H1 (cell line): ENCODE data around the gene SIDT1. TPM values are rescaled to one million over a fixed set of nuclear protein-coding genes. Genes with fewer than 3 reads are reported as not detected.

Experiments used
- JUND ChIP-seq: IDR thresholded peaks from 2 replicates; pipeline ENCODE4 v1.6.1; 2011; ENCODE audit warnings: mild to moderate bottlenecking, improper control_type of control experiment, low read length
- RAD21 ChIP-seq, 2 experiments: IDR thresholded peaks in 1 of 2; conservative IDR thresholded peaks in 1 of 2; 2 replicates each; pipeline ENCODE4 v1.6.1; 2011; ENCODE audit warnings: low read depth in 2 of 2, low read length in 2 of 2, improper control_type of control experiment in 1 of 2, inconsistent platforms in 1 of 2, mild to moderate bottlenecking in 1 of 2, moderate library complexity in 1 of 2
- RBBP5 ChIP-seq: IDR thresholded peaks from 2 replicates; pipeline ENCODE4 v1.7.1; 2012; ENCODE audit warnings: low read depth, mild to moderate bottlenecking, inconsistent platforms, low read length, moderate library complexity, borderline replicate concordance
- RFX5 ChIP-seq: IDR thresholded peaks from 2 replicates; pipeline ENCODE4 v1.6.1; 2011; ENCODE audit warnings: low read depth, low read length, improper control_type of control experiment, borderline replicate concordance
- RXRA ChIP-seq: IDR thresholded peaks from 2 replicates; pipeline ENCODE4 v1.6.1; 2011; ENCODE audit warnings: low read depth, mild to moderate bottlenecking, low read length, moderate library complexity; ENCODE audit not compliant: insufficient read depth
- YY1 ChIP-seq: IDR thresholded peaks from 2 replicates; pipeline ENCODE4 v1.6.1; 2011; ENCODE audit warnings: low read depth, mild to moderate bottlenecking, low read length
- ZNF274 ChIP-seq: IDR thresholded peaks from 2 replicates; pipeline ENCODE4 v1.7.0; 2012; ENCODE audit warnings: low read length, borderline replicate concordance; ENCODE audit errors: extremely low read depth
- polyA plus RNA-seq, 7 experiments: library from polyadenylated mRNA; depleted of rRNA in 3 of 7; stranded (reverse) in 5 of 7; unstranded in 2 of 7; fragments of >200 nt in 5 of 7; fragments of 200-250 nt in 2 of 7; gene quantifications; 1 replicate in 5 of 7; 2 replicates in 1 of 7; 4 replicates in 1 of 7; pipeline versions ENCODE4 v1.2.1 to v1.2.3, GENCODE V29; 2011 to 2013; ENCODE audit warnings: missing spikeins in 2 of 7, mixed read lengths in 2 of 7
- total RNA-seq: library from RNA; stranded (reverse); fragmentation: NEBNext Ultra II Directional; extraction: Animal tissue kit (Norgen Biotek cat#: 25700); gene quantifications from 2 replicates; pipeline ENCODE4 v1.2.1, GENCODE V29; 2021
- TF ChIP-seq, protein P1 (sequence below): IDR thresholded peaks from 2 replicates; pipeline ENCODE4 v1.6.1; 2011; ENCODE audit warnings: low read length, improper control_type of control experiment
- TF ChIP-seq, protein P2 (sequence below): IDR thresholded peaks from 2 replicates; pipeline ENCODE4 v1.6.1; 2012; ENCODE audit warnings: low read length, inconsistent platforms

The SIDT1 gene
- total and polyA plus RNA-seq, 2 of the 8 experiments (the other 6 are each of a cell fraction or from before 2014, with no cell fraction given): 0.06 TPM; not detected in 1

DNA sequence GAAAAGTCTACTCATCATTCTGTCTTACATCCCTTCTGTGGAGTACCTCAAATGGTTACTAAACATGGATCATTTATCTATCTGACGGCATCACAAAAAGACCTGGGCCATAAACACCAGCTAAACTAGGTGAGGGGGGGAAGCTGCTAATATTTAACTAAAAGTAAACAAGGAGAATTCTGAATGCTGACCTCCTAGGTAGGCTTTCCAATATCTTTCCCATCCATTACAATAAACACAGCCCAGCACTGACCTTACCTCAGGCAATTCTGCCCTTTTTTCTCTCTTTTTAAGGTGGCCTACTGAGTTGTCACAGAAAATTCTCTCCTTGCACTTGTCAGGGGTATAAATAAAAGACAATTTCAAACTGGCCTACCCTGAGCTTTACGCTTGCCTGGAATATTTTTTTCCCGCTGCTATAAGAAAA lies 131.0 kb downstream of the SIDT1 start (continued):
- TF ChIP-seq, protein P1, sequence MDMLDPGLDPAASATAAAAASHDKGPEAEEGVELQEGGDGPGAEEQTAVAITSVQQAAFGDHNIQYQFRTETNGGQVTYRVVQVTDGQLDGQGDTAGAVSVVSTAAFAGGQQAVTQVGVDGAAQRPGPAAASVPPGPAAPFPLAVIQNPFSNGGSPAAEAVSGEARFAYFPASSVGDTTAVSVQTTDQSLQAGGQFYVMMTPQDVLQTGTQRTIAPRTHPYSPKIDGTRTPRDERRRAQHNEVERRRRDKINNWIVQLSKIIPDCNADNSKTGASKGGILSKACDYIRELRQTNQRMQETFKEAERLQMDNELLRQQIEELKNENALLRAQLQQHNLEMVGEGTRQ: no peak
- TF ChIP-seq RFX5 (no peak), RAD21 (IDR thresholded peaks at IDR 0.05 in 1 of 2, conservative IDR thresholded peaks at IDR 0.05 in 1 of 2; ENCODE audit: low read depth in 2 of 2, low read length in 2 of 2) (no peak), ZNF274 (no peak), JUND (no peak), YY1 (no peak), RBBP5 (no peak), RXRA (no peak)
- TF ChIP-seq, protein P2, sequence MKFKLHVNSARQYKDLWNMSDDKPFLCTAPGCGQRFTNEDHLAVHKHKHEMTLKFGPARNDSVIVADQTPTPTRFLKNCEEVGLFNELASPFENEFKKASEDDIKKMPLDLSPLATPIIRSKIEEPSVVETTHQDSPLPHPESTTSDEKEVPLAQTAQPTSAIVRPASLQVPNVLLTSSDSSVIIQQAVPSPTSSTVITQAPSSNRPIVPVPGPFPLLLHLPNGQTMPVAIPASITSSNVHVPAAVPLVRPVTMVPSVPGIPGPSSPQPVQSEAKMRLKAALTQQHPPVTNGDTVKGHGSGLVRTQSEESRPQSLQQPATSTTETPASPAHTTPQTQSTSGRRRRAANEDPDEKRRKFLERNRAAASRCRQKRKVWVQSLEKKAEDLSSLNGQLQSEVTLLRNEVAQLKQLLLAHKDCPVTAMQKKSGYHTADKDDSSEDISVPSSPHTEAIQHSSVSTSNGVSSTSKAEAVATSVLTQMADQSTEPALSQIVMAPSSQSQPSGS: no peak
